ENCODE measurements around the gene GAL3ST3. TPM values are rescaled to one million over a fixed set of nuclear protein-coding genes. Genes with fewer than 3 reads are reported as not detected.

Gene GAL3ST3
- total and polyA plus RNA-seq, 8 donors = 0.09 to 0.63 (median 0.20) TPM; not detected in 3

- H3K36me3 ChIP-seq = peaks cover 0 to 39% of the 10 kb centered on the region in 2 donors
- DNase-seq = peak; percentile 73 to 95 (median 86)
- peak; percentile 77 for ATAC-seq
- H3K4me3 ChIP-seq = peak within 1 kb of the TSS; percentile 86 to 94
- no peaks in the 10 kb centered on the region for H3K27me3 ChIP-seq
- intact Hi-C loops (cut with DNase I) = no loop called here
- peaks cover 14 to 50% of the 10 kb centered on the region in 2 donors for H3K4me1 ChIP-seq
- no peaks in the 10 kb centered on the region for H3K9me3 ChIP-seq
- TF ChIP-seq CTCF (IDR thresholded peaks at IDR 0.05) = no peak
- peak within 1 kb of the TSS; percentile 97 for H3K27ac ChIP-seq
These were observed 21.0 kb upstream of the GAL3ST3 start, which contains the start of gene PACS1 for GRCh38 chr11:66069715-66070603. PACS1 (plus strand) TSS chr11:66070272; CDS start chr11:66070487, 215 bp downstream.

DNA sequence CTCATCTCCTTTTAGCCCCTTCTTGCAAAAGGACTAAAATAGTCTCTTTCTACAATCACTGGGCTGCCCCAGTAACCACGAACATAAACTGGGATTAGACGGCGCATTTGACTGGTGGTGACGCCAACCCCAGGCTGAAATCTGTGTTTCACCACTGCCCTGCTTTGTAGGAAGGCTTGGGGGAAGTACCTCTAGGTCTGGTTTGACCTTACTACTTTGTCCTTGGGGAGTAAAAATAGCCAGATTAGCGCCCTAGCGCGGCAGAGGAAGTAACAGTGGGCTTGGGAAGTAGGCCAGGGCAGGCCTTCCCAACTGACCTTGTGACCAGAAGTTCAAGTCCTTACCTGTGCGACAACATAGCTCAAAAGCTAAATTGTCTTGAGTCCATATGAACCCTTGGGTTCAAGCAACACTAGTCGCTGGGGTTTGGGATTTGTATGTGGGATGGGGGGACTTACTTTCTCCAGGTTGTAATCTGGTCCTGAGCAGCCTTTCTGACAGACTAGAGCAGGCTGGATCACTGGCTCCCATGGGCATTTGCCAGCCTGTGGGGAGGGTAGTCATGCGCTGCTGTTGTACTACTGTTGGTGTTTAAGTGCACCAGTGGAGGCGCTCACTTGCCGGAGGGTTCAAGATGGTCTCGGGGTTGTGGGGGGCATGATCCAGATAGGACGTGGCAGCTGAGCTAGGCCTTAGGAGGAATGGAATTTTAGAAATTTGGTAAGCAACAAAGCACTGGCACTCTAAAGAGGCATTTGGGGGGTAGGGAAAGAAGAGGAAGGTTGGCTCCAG lies 20.2 kb upstream of the GAL3ST3 start:
- Histone ChIP-seq H3K9me3 (no peaks in the 10 kb centered on the region), H3K4me1 (peaks cover 14 to 50% of the 10 kb centered on the region in 2 donors), H3K36me3 (peaks cover 0 to 47% of the 10 kb centered on the region in 2 donors), H3K4me3 (peak overlapping the region; percentile 53 to 94), H3K27ac (peak overlapping the region; percentile 97), H3K27me3 (no peaks in the 10 kb centered on the region)
- peak; percentile 30 for ATAC-seq
- no peak for TF ChIP-seq CTCF (IDR thresholded peaks at IDR 0.05)
- DNase-seq = peak in 1 of 4 donors; percentile 56
- intact Hi-C loops (cut with DNase I) = no loop called here

DNA sequence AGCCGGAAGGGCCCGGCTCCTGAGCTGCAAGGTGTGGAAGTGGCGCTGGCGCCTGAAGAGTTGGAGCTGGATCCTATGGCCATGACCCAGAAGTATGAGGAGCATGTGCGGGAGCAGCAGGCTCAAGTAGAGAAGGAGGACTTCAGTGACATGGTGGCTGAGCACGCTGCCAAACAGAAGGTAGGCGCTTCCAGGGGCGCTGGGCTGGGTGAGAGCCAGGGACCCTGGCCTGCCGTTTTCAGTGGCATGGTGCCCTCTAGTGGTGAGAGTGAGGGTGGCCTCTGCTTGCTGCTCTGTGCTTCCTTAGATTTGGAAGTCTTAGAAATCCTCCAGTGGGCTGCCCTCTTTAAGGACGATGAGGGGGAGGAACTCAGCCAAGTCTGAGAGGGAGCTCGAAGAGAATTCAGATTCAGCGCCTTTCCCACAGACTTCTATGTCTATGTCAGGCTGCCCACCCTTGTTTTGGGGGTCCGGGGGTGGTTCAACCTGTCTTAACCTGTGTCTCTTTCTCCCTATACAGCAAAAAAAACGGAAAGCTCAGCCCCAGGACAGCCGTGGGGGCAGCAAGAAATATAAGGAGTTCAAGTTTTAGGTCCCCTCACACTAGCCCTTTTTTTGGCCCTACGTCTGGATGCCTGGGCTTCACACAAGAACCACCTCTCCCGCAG lies 19.3 kb upstream of the GAL3ST3 start:
- intact Hi-C loops (cut with DNase I) = no loop called here
- H3K27ac ChIP-seq = peak overlapping the region; percentile 97
- TF ChIP-seq CTCF (IDR thresholded peaks at IDR 0.05) = peak; percentile 92 to 95

GRCh38 chr11:66067640-66068039 lies 18.7 kb upstream of the GAL3ST3 start:
- TF ChIP-seq CTCF (IDR thresholded peaks at IDR 0.05) = no peak
- no peak overlapping the region for H3K4me3 ChIP-seq
- H3K9me3 ChIP-seq = no peaks in the 10 kb centered on the region
- peaks cover 0 to 62% of the 10 kb centered on the region in 2 donors for H3K36me3 ChIP-seq
- H3K27me3 ChIP-seq = no peaks in the 10 kb centered on the region
- no peak for DNase-seq
- H3K4me1 ChIP-seq = peaks cover 14 to 48% of the 10 kb centered on the region in 2 donors
- peak overlapping the region in 1 of 2 donors; percentile 97 for H3K27ac ChIP-seq
- intact Hi-C loops (cut with DNase I) = no loop called here
- ATAC-seq = no peak

More for the DNA sequence above, 19.3 kb upstream of the GAL3ST3 start:
- DNase-seq (peak; percentile 36 to 87 (median 69)), ATAC-seq (peak; percentile 61)
- Histone ChIP-seq H3K4me3 (no peak overlapping the region), H3K27me3 (no peaks in the 10 kb centered on the region), H3K4me1 (peaks cover 14 to 50% of the 10 kb centered on the region in 2 donors), H3K9me3 (no peaks in the 10 kb centered on the region), H3K36me3 (peaks cover 0 to 56% of the 10 kb centered on the region in 2 donors)
